ENCODE data around the gene NECTIN1. TPM values are rescaled to one million over a fixed set of nuclear protein-coding genes. Genes with fewer than 3 reads are reported as not detected.

Gene NECTIN1
- polyA plus RNA-seq, 3 donors from 2014 or later: 0.41 to 0.52 TPM; not detected in 1

DNA sequence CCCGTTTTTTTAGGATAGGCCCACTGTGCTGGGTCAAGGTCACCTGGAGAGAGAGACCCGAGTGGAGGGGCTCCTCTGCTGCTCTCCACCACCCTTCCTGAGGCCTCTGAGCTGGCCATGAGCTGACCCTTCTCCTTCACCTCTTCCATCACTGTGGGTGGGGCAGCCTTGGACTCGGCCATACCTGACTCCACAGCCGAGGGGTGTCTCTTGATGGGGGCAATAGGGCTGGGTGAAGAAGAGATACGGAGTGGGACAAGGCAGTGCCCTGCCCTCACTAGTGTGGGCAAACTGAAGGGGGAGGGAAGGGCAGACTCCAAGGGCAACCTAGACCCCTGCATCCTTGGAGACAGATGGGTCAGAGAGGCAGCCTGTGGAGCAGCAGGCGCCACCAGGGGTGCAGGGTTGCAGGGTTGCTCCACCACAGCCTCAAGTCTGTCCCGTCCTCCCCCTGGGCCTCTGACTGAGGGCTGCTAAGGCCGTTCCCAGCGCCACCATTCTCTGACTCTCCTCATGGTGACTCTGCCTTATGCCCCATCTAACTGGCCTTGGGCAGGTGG, 20.1 kb upstream of the NECTIN1 start:
- Mint-ChIP-seq H3K9me3 (no peaks in the 10 kb centered on the region), H3K27ac (no peak overlapping the region), H3K4me3 (no peak overlapping the region), H3K27me3 (ENCODE audit: low read depth in 3 of 3) (peaks cover 7 to 24% (median 20%) of the 10 kb centered on the region in 3 donors), H3K4me1 (no peaks in the 10 kb centered on the region), H3K36me3 (no peaks in the 10 kb centered on the region)
- no peak for DNase-seq

GRCh38 chr11:119747868-119748660, 19.1 kb upstream of the NECTIN1 start:
- no peak for DNase-seq
- Mint-ChIP-seq H3K9me3 (no peaks in the 10 kb centered on the region), H3K27me3 (ENCODE audit: low read depth in 3 of 3) (peaks cover 13 to 29% (median 20%) of the 10 kb centered on the region in 3 donors), H3K27ac (no peak overlapping the region), H3K36me3 (no peaks in the 10 kb centered on the region), H3K4me3 (no peak overlapping the region), H3K4me1 (no peaks in the 10 kb centered on the region)

GRCh38 chr11:119745776-119746535, 17.0 kb upstream of the NECTIN1 start:
- H3K27ac Mint-ChIP-seq: no peak overlapping the region
- DNase-seq: no peak
- H3K9me3 Mint-ChIP-seq: no peaks in the 10 kb centered on the region
- no peaks in the 10 kb centered on the region for H3K36me3 Mint-ChIP-seq
- H3K4me3 Mint-ChIP-seq: no peak overlapping the region
- H3K27me3 Mint-ChIP-seq (ENCODE audit: low read depth in 3 of 3): peaks cover 15 to 34% (median 24%) of the 10 kb centered on the region in 3 donors
- H3K4me1 Mint-ChIP-seq: peaks cover 12 to 13% of the 10 kb centered on the region in 2 donors

DNA sequence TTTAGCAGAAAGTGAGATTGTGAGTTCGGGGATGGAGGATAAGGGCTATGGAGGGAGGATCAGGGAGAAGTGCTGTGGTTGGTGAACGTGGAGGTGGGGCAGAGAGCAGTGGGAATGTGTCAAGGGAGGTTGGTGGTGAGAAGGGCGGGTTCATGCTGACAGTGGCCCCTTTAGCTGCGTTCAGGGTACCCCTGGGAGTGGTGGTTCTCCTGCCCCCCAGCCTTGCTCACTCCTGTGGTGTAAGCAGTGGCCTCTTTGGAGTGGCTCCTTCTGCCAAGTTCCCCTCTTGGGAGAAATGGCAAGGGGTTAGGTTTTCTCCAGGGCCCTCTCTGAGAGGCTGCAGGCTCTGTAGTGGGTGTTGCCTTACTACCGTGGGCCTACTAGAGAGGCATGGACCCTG, 16.1 kb upstream of the NECTIN1 start:
- Mint-ChIP-seq H3K9me3 (no peaks in the 10 kb centered on the region), H3K4me3 (no peak overlapping the region), H3K27me3 (ENCODE audit: low read depth in 3 of 3) (peaks cover 16 to 30% (median 20%) of the 10 kb centered on the region in 3 donors), H3K27ac (no peak overlapping the region), H3K4me1 (peaks cover 12 to 13% of the 10 kb centered on the region in 2 donors), H3K36me3 (no peaks in the 10 kb centered on the region)
- no peak for DNase-seq

DNA sequence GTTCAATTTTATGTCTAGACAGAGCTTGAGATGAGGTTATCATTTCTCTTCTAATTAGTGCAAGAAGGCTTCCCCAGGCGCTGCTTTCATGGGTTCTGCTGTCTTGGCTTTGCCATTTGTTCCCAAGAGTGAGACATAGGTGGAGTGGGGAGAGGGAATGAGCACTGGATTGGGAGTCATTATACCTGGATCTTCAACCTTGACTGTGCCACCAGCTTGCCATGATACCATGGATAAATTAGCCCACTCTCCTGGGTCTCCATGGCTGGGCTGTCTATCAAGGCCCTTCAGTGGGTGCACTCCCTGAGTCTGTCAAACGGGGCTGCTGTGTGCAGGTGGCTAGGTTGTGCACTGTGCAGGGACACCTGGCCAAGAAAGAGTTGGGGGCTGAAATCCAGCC, 15.6 kb upstream of the NECTIN1 start:
- H3K9me3 Mint-ChIP-seq: no peaks in the 10 kb centered on the region
- no peak overlapping the region for H3K27ac Mint-ChIP-seq
- peaks cover 16 to 27% (median 20%) of the 10 kb centered on the region in 3 donors for H3K27me3 Mint-ChIP-seq (ENCODE audit: low read depth in 3 of 3)
- peaks cover 12 to 13% of the 10 kb centered on the region in 2 donors for H3K4me1 Mint-ChIP-seq
- H3K36me3 Mint-ChIP-seq: no peaks in the 10 kb centered on the region
- no peak for DNase-seq
- H3K4me3 Mint-ChIP-seq: no peak overlapping the region

GRCh38 chr11:119743006-119743405, 14.0 kb upstream of the NECTIN1 start:
- DNase-seq: no peak
- H3K36me3 Mint-ChIP-seq: no peaks in the 10 kb centered on the region

DNA sequence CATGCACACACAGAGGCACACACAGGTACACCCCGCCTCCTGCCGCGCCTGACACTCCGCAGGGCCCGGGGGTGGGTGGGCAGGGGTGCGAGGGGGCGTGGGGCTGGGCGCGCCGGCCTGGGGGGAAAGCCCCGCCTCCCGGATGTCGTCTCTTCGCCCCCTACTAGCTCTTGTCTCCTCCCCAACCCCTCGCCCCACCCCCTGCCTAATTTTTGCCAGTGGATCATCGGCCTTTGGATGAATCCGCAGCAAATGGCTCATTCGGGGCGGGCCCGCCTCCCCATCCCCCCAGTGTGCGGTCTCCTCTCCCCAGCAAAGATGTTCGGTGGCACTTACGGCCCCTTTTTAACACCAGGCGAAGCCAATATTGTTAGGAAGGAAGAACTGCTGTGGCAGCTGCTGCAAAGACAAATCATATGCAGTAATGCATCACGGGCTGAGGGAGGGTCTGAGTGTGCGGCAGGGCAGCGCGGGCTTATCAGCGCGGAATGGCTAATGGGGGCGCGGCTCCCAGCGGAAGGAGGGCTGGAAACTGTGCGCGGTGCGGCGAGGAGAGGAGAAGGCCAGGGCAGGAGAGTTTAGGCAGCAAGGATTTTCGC, 13.4 kb upstream of the NECTIN1 start:
- no peak for DNase-seq
- H3K27me3 Mint-ChIP-seq (ENCODE audit: low read depth in 3 of 3): peaks cover 16 to 26% (median 16%) of the 10 kb centered on the region in 3 donors

More at GRCh38 chr11:119743006-119743405, 14.0 kb upstream of the NECTIN1 start:
- Mint-ChIP-seq H3K4me3 (peak overlapping the region in 1 of 5 donors; percentile 71), H3K27ac (no peak overlapping the region), H3K4me1 (peaks cover 12 to 13% of the 10 kb centered on the region in 2 donors), H3K9me3 (no peaks in the 10 kb centered on the region), H3K27me3 (ENCODE audit: low read depth in 3 of 3) (peaks cover 16 to 29% (median 20%) of the 10 kb centered on the region in 3 donors)

GRCh38 chr11:119741369-119742262, 12.6 kb upstream of the NECTIN1 start:
- Mint-ChIP-seq H3K9me3 (no peaks in the 10 kb centered on the region), H3K36me3 (no peaks in the 10 kb centered on the region), H3K27me3 (ENCODE audit: low read depth in 3 of 3) (peaks cover 16 to 22% (median 18%) of the 10 kb centered on the region in 3 donors), H3K4me1 (peaks cover 12 to 13% of the 10 kb centered on the region in 2 donors), H3K4me3 (peak overlapping the region in 2 of 5 donors; percentile 18 to 19), H3K27ac (no peak overlapping the region)
- DNase-seq: peak; percentile 40 to 48 (median 41)

More for the DNA sequence above, 13.4 kb upstream of the NECTIN1 start:
- H3K9me3 Mint-ChIP-seq: no peaks in the 10 kb centered on the region
- H3K4me1 Mint-ChIP-seq: peaks cover 12 to 13% of the 10 kb centered on the region in 2 donors
- no peak overlapping the region for H3K27ac Mint-ChIP-seq
- H3K4me3 Mint-ChIP-seq: peak overlapping the region in 4 of 5 donors; percentile 21 to 71 (median 46)
- no peaks in the 10 kb centered on the region for H3K36me3 Mint-ChIP-seq

DNA sequence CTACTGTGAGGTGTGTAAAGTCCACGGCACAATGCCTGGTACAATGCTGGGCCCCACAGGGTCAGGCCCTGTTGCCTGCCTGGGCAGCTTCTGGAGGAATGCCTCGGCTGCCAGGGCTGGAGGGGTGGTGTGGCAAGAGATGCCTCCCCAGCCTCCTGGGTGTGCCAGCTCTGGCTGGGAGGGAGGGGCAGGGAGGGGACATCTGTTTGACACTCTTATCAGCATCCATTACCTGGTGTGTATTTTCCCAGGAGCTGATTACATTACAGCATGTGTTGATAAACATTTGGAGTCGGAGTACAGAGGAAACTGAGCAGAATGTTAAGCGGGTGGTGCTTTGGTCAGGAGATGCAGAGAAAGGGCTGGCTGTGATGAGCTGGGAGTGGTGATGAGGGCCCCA, 11.0 kb upstream of the NECTIN1 start:
- no peak for DNase-seq
- Mint-ChIP-seq H3K4me1 (peaks cover 12 to 13% of the 10 kb centered on the region in 2 donors), H3K27me3 (ENCODE audit: low read depth in 3 of 3) (peaks cover 13 to 22% (median 16%) of the 10 kb centered on the region in 3 donors), H3K36me3 (no peaks in the 10 kb centered on the region), H3K4me3 (no peak overlapping the region), H3K9me3 (no peaks in the 10 kb centered on the region), H3K27ac (no peak overlapping the region)

DNA sequence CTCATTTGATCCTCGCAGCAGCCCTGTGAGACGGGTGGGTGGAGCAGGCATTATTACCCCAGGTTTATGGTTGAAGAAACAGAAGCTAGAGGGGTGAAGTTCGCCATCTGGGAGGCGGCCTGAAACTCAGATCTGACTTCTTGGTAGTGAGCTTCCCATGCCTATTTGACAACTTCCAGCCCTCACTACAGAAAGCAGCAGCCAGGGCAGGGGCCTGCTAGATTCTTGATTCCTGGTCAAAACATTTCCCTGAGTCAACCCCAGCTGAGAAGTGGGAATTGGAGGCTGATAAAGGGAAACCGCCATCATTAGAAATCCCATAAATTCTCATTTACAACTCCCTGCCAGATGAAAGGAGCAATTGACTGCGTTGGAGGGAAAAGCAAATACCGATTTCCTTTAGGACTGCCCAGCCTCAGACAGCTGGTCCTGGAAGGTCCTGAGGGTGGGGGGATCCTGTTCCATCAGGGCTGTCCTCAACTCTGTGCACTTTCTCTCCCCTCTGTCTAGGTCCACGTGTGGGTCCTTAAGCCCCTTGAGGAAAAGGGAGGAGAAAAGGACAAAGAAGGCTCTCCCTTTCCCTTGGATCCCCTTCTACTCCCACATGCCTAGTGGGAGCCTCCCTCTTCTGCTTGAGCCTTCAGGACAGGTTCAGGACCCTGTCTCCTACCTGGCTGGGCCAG, 10.2 kb upstream of the NECTIN1 start:
- Mint-ChIP-seq H3K4me3 (no peak overlapping the region), H3K27me3 (ENCODE audit: low read depth in 3 of 3) (peaks cover 10 to 22% (median 14%) of the 10 kb centered on the region in 3 donors), H3K4me1 (peaks cover 12 to 13% of the 10 kb centered on the region in 2 donors), H3K9me3 (no peaks in the 10 kb centered on the region), H3K27ac (no peak overlapping the region), H3K36me3 (no peaks in the 10 kb centered on the region)
- no peak for DNase-seq

DNA sequence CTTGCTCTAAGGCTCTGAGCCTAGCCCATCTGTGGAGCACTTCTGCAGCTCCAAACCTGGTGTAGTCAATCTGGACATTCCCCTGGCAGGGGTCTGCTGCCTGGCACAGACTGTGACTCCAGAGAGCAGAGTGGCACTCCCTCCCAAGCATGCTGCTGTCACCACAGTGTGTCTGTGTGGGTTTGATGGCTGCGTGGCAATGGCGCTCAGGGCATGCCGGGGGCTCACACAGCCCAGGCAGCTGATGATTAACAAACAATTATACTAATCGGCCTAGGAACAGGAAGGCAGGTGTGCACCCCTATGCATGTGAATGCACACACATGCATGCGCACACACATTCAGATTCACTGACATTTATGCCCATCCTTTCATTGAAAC, 9.0 kb upstream of the NECTIN1 start:
- DNase-seq: no peak
- Mint-ChIP-seq H3K27ac (no peak overlapping the region), H3K36me3 (no peaks in the 10 kb centered on the region), H3K4me3 (no peak overlapping the region), H3K4me1 (peaks cover 12 to 13% of the 10 kb centered on the region in 2 donors), H3K9me3 (no peaks in the 10 kb centered on the region), H3K27me3 (ENCODE audit: low read depth in 3 of 3) (peaks cover 14 to 17% (median 16%) of the 10 kb centered on the region in 3 donors)

GRCh38 chr11:119737366-119738058, 8.5 kb upstream of the NECTIN1 start:
- H3K27ac Mint-ChIP-seq: no peak overlapping the region
- H3K27me3 Mint-ChIP-seq (ENCODE audit: low read depth in 3 of 3): peaks cover 12% of the 10 kb centered on the region in 3 donors
- peaks cover 8 to 9% of the 10 kb centered on the region in 2 donors for H3K4me1 Mint-ChIP-seq
- no peak for DNase-seq
- no peaks in the 10 kb centered on the region for H3K9me3 Mint-ChIP-seq
- no peak overlapping the region for H3K4me3 Mint-ChIP-seq
- no peaks in the 10 kb centered on the region for H3K36me3 Mint-ChIP-seq
